ENCODE data around the gene UQCC3.
A peak's percentile ranks its signal among the peaks of the same experiment; 100 is the strongest.

DNA sequence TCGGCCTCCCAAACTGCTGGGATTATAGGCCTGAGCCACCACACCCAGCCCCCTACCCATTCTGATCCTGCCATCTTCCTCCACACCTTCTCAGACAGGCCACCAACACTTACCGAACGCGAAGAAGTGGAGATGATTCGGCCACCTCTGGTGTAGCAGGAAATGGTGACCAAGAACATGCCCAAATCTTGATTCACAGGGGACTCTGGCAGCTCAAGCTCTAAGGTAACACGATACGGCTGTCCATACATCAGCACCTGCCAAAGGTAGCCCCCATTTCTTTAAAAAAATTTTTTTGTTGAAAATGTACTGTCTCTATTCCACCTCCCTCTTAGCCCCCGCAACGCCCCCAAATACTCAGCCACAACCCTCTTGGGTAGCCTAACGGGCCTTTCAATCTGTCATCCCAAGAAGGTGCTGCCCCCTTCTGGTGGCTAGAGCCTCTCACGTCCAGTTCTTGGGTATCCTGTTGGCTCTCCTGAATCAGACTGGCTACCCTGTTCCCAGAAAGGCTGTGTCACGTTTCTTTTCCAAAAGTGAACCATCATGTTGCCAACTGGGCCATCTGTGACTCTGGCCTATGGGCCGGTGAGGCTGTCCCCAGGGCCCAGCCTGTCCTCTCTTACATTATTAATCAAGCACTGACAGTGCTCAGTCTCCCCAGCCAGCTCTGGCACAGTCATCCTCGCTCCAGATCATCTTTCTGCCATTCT, 23.1 kb downstream of the UQCC3 start:
- TF ChIP-seq, protein P1, sequence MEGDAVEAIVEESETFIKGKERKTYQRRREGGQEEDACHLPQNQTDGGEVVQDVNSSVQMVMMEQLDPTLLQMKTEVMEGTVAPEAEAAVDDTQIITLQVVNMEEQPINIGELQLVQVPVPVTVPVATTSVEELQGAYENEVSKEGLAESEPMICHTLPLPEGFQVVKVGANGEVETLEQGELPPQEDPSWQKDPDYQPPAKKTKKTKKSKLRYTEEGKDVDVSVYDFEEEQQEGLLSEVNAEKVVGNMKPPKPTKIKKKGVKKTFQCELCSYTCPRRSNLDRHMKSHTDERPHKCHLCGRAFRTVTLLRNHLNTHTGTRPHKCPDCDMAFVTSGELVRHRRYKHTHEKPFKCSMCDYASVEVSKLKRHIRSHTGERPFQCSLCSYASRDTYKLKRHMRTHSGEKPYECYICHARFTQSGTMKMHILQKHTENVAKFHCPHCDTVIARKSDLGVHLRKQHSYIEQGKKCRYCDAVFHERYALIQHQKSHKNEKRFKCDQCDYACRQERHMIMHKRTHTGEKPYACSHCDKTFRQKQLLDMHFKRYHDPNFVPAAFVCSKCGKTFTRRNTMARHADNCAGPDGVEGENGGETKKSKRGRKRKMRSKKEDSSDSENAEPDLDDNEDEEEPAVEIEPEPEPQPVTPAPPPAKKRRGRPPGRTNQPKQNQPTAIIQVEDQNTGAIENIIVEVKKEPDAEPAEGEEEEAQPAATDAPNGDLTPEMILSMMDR (IDR thresholded peaks at IDR 0.05): peak; percentile 66 to 83 (median 77)
- no peak for TF ChIP-seq POLR2A (IDR thresholded peaks at IDR 0.05)
